Stomach (tissue), 9 donors: ENCODE measurements around the gene KCNH5. TPM values are rescaled to one million over a fixed set of nuclear protein-coding genes. Genes with fewer than 3 reads are reported as not detected.
"Not testable (repeated sequence)": the region's sequence is repeated elsewhere in the genome, so short reads cannot be mapped to it uniquely, and the experiment has no call there.

Experiments
- DNase-seq, 2 donors: peaks; one replicate each; pipeline versions ENCODE4 v3.0.0 to v3.0.0-alpha.2; 2013 to 2019
- H3K27ac ChIP-seq, 5 donors: fragments of 200-600 bp in 4 of 5; sonication (generic) in 4 of 5; one replicate each; pipeline ENCODE4 v1.5.1; 2013 to 2019; ENCODE audit warnings: mild to moderate bottlenecking in 1 of 5, moderate library complexity in 1 of 5
- H3K27me3 ChIP-seq, 3 donors: fragments of 200-600 bp; sonication (generic); one replicate each; pipeline ENCODE4 v1.5.1; 2017 to 2019; ENCODE audit warnings: mixed run types in 1 of 3
- H3K36me3 ChIP-seq, 4 donors: fragments of 200-600 bp; sonication (generic); 1 replicate in 3 of 4; 2 replicates in 1 of 4; pipeline ENCODE4 v1.5.1; 2016 to 2019
- H3K4me1 ChIP-seq, 4 donors: fragments of 200-600 bp; sonication (generic); one replicate each; pipeline ENCODE4 v1.5.1; 2016 to 2019
- H3K4me3 ChIP-seq, 4 donors: fragments of 200-600 bp; sonication (generic) in 3 of 4; one replicate each; pipeline ENCODE4 v1.5.1; 2016 to 2019; ENCODE audit warnings: mild to moderate bottlenecking in 1 of 4
- H3K9me3 ChIP-seq, 4 donors: fragments of 200-600 bp; sonication (generic); one replicate each; pipeline ENCODE4 v1.5.1; 2016 to 2019
- EP300 ChIP-seq: sonication (generic); formaldehyde crosslinking; IDR thresholded peaks from one replicate; pipeline ENCODE4 v1.6.1; 2017; ENCODE audit warnings: antibody characterized with exemption
- POLR2A ChIP-seq, 4 donors: fragments of 450-650 bp; IDR thresholded peaks; one replicate each; pipeline ENCODE4 v1.6.1; 2016; ENCODE audit warnings: antibody characterized with exemption in 4 of 4, control low read depth in 2 of 4, mild to moderate bottlenecking in 1 of 4, moderate library complexity in 1 of 4
- POLR2AphosphoS5 ChIP-seq, 3 donors: sonication (generic); formaldehyde crosslinking; IDR thresholded peaks; one replicate each; pipeline ENCODE4 v1.6.1; 2016; ENCODE audit warnings: antibody characterized with exemption in 3 of 3
- WGBS, 5 donors: extraction: QIAGEN DNeasy Blood & Tissue Kit in 3 of 5; methylation state at CpG; one replicate each; pipeline versions ENCODE4 v1.1.5 to v1.1.7; 2013 to 2018; 5-methylcytosine and 5-hydroxymethylcytosine counted together
- intact Hi-C: fragments of 100-400 bp; cut with DNase I; formaldehyde crosslinking; loops from one replicate; pipeline ENCODE4 v1.15.1; 2023; ENCODE audit warnings: low total_unique reads
- polyA plus RNA-seq, 3 donors: library from polyadenylated mRNA; stranded (reverse); fragments of 200-250 nt; gene quantifications; one replicate each; pipeline ENCODE4 v1.2.3, GENCODE V29; 2013
- total RNA-seq, 5 donors: library from RNA; depleted of rRNA; stranded (reverse); fragments of >200 nt; gene quantifications; one replicate each; pipeline versions ENCODE4 v1.1.0 to v1.2.3, GENCODE V29; 2014 to 2016
- TF ChIP-seq, protein P1 (sequence below), 7 experiments: fragments of 450-650 bp in 4 of 7; fragments of 200-600 bp in 3 of 7; sonication (generic) in 3 of 7; IDR thresholded peaks; one replicate each; pipeline ENCODE4 v1.5.1; 2016 to 2019; ENCODE audit warnings: antibody characterized with exemption in 7 of 7, control low read depth in 2 of 7, mild to moderate bottlenecking in 1 of 7
- donor health status: healthy with polysubstance abuse.
- donor health status: Bipolar disorder and iron deficiency.
- donor health status: healthy.

The KCNH5 gene
- total and polyA plus RNA-seq, 8 donors = under 0.01 to 0.55 TPM; not detected in 6

DNA sequence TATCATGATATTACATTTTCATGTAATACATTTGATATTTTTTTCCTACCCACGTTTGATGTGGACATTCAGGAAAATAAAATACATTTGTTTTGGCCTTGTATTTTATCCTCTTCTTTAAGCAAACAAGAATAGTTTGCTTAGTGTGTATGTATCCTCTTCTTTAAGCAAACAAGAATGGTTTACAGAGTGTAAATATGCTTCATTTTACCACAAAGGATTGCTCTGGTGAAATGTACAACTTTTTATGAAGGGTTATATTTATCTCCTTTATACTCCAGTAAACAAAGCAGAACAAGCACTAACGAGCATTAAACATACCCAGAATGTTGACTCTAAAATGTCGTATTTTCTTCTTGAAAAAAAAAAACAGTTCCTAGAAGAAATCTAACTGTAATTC, 244.7 kb downstream of the KCNH5 start:
- DNase-seq = no peak
- no peak for TF ChIP-seq POLR2A (IDR thresholded peaks at IDR 0.05)
- TF ChIP-seq, protein P1, sequence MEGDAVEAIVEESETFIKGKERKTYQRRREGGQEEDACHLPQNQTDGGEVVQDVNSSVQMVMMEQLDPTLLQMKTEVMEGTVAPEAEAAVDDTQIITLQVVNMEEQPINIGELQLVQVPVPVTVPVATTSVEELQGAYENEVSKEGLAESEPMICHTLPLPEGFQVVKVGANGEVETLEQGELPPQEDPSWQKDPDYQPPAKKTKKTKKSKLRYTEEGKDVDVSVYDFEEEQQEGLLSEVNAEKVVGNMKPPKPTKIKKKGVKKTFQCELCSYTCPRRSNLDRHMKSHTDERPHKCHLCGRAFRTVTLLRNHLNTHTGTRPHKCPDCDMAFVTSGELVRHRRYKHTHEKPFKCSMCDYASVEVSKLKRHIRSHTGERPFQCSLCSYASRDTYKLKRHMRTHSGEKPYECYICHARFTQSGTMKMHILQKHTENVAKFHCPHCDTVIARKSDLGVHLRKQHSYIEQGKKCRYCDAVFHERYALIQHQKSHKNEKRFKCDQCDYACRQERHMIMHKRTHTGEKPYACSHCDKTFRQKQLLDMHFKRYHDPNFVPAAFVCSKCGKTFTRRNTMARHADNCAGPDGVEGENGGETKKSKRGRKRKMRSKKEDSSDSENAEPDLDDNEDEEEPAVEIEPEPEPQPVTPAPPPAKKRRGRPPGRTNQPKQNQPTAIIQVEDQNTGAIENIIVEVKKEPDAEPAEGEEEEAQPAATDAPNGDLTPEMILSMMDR (IDR thresholded peaks at IDR 0.05) = no peak
- TF ChIP-seq POLR2AphosphoS5 (IDR thresholded peaks at IDR 0.05) = no peak
- no peak for TF ChIP-seq EP300

DNA sequence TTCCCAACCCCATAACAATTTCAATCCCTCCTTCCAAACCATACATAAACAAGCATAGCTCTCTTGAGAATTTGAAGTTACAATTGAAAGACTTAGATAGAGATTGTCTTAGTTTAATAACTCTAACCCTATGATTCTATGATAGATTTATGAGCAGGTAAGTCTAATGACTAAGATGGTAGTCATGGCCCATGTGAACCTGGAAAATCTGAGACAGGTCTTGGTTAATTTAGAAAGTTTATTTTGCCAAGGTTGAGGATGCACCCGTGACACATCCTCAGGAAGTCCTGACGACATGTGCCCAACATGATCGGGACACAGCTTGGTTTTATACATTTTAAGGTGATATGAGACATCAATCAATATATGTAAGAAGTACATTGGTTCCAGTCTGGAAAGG, 248.8 kb downstream of the KCNH5 start:
- no peak overlapping the region for H3K27ac ChIP-seq
- no peak for TF ChIP-seq POLR2AphosphoS5 (IDR thresholded peaks at IDR 0.05)
- TF ChIP-seq EP300 = no peak
- no peak for TF ChIP-seq POLR2A (IDR thresholded peaks at IDR 0.05)
- TF ChIP-seq, protein P1 (IDR thresholded peaks at IDR 0.05) = no peak
- no peaks in the 10 kb centered on the region for H3K9me3 ChIP-seq
- intact Hi-C loops = no loop called here
- no peak for DNase-seq
- WGBS, 5 donors = 84 to 95% (median 92%) methylated on average over 3 of the region's 3 CpGs
- H3K36me3 ChIP-seq = no peaks in the 10 kb centered on the region
- no peaks in the 10 kb centered on the region for H3K27me3 ChIP-seq
- H3K4me3 ChIP-seq = no peak overlapping the region
- H3K4me1 ChIP-seq = no peaks in the 10 kb centered on the region

More for the DNA sequence above, 244.7 kb downstream of the KCNH5 start:
- Histone ChIP-seq H3K36me3 (no peaks in the 10 kb centered on the region), H3K4me3 (no peak overlapping the region), H3K4me1 (no peaks in the 10 kb centered on the region), H3K27ac (no peak overlapping the region), H3K27me3 (no peaks in the 10 kb centered on the region), H3K9me3 (no peaks in the 10 kb centered on the region)
- intact Hi-C loops = no loop called here
- 16 to 32% (median 25%) methylated on average over 3 of the region's 3 CpGs for WGBS, 5 donors

DNA sequence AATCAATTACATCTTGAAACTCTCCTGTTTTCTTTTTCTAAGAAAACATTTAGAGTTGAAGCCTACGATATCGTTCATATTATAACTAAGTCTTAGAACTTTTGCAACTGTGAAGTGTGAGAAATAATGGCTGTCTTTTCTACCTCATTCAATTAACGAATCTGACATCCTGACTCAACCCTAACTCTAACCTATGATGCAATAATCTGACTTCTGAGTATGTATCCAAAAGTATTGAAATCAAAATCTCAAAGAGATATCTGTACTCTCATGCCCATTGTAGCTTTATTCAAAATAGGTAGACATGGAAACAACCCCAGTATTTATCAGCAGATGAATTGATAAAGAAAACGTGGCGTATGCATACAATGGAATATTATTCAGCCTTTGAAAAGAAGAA, 252.7 kb downstream of the KCNH5 start:
- intact Hi-C loops = no loop called here
- H3K27ac ChIP-seq = no peak overlapping the region
- H3K9me3 ChIP-seq = peaks cover 0 to 4% (median 2%) of the 10 kb centered on the region in 4 donors
- DNase-seq = no peak
- no peaks in the 10 kb centered on the region for H3K36me3 ChIP-seq
- H3K27me3 ChIP-seq = no peaks in the 10 kb centered on the region
- TF ChIP-seq, protein P1 (IDR thresholded peaks at IDR 0.05) = no peak
- TF ChIP-seq POLR2AphosphoS5 (IDR thresholded peaks at IDR 0.05) = no peak
- TF ChIP-seq EP300 = no peak
- TF ChIP-seq POLR2A (IDR thresholded peaks at IDR 0.05) = no peak
- no peak overlapping the region for H3K4me3 ChIP-seq
- WGBS, 5 donors = 77 to 84% (median 82%) methylated on average over 5 of the region's 5 CpGs
- no peaks in the 10 kb centered on the region for H3K4me1 ChIP-seq

DNA sequence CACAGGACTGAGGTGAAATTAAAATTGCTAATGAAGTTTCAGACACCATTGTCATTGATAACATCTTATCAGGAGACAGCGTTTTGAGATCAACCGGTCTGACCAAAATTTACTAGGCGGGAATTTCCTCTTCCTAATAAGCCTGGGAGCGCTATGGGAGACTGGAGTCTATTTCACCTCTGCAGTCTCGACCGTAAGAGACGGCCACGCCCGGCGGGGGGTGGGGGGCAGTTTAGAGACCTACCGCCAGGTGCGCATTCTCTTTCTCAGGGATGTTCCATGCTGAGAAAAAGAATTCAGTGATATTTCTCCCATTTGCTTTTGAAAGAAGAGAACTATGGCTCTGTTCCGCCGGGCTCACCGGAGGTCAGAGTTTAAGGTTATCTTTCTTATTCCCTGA, 263.9 kb downstream of the KCNH5 start:
- WGBS, 5 donors = 65 to 74% (median 69%) methylated on average over 15 of the region's 15 CpGs
- H3K4me3 ChIP-seq, H3K4me1 ChIP-seq, H3K27me3 ChIP-seq, intact Hi-C loops, H3K27ac ChIP-seq, H3K36me3 ChIP-seq, DNase-seq: not testable (repeated sequence)
- peaks cover 0 to 14% (median 11%) of the 10 kb centered on the region in 4 donors for H3K9me3 ChIP-seq

DNA sequence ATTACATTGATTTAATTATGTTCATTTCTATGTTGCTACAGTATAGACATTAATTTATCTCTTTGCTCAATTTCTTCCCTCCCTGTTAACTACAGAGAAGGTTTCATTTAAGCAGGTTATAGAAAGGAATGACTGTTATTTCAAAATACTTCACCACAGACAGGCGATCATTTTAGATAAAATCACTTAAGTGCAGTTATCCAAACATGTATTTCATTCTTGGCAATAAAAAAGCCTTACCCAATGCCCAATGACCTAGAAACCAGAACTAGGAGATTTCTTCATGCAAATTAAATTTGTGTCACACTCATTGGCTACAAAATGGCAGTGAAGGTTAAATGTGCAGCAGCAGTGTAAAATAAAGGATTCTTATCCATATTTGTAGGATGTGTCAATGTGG, 266.4 kb downstream of the KCNH5 start:
- no peaks in the 10 kb centered on the region for H3K36me3 ChIP-seq
- no peak for DNase-seq
- H3K27ac ChIP-seq = no peak overlapping the region
- H3K27me3 ChIP-seq = peaks cover 0 to 5% (median 0%) of the 10 kb centered on the region in 3 donors
- no peak overlapping the region for H3K4me3 ChIP-seq
- no peak for TF ChIP-seq POLR2AphosphoS5 (IDR thresholded peaks at IDR 0.05)
- TF ChIP-seq EP300 = no peak
- TF ChIP-seq, protein P1 (IDR thresholded peaks at IDR 0.05) = no peak
- no peak for TF ChIP-seq POLR2A (IDR thresholded peaks at IDR 0.05)
- peaks cover 0 to 14% (median 11%) of the 10 kb centered on the region in 4 donors for H3K9me3 ChIP-seq
- intact Hi-C loops = no loop called here
- H3K4me1 ChIP-seq = no peaks in the 10 kb centered on the region
- WGBS, 5 donors = 33 to 55% (median 44%) methylated on average over 1 of the region's 1 CpG
